Endothelial cell of umbilical vein (primary cell): ENCODE measurements around the gene CMTM3. TPM values are rescaled to one million over a fixed set of nuclear protein-coding genes. Genes with fewer than 3 reads are reported as not detected.

ENCODE experiments used
- BruUV-seq: library from RNA; stranded (reverse); fragments of 400-500 nt; replicated peaks from 2 replicates; lab custom pipeline; 2021; lab: Mats Ljungman, UMichigan
- CTCF ChIA-PET: fragments of 300-600, 350-600 bp; sonication (Branson Sonifier 250); formaldehyde crosslinking; loops from one replicate; lab custom pipeline; 2021; ENCODE audit warnings: antibody characterized with exemption, inconsistent platforms; lab: Charles Lee
- POLR2A ChIA-PET: fragments of 300-600, 350-600 bp; sonication (Branson Sonifier 250); formaldehyde crosslinking; loops from one replicate; lab custom pipeline; 2021; ENCODE audit warnings: antibody characterized with exemption, inconsistent platforms; lab: Charles Lee
- DNase-seq: peaks from one replicate; pipeline ENCODE4 v3.0.0-alpha.2; 2011; ENCODE audit warnings: low read depth, low spot score
- FAIRE-seq: peaks from 2 replicates; lab custom pipeline; 2011; peaks lifted over from hg19 to GRCh38; lab: Jason Lieb, UNC
- H2AFZ ChIP-seq: 2 replicates; pipeline ENCODE4 v1.6.0; 2012; ENCODE audit warnings: low read depth, low read length, control low read depth, inconsistent platforms
- H3K27ac ChIP-seq: 2 replicates; pipeline ENCODE4 v1.5.1; 2011; ENCODE audit warnings: low read depth, mild to moderate bottlenecking, control low read depth, low read length, moderate library complexity; ENCODE audit not compliant: insufficient read depth
- H3K27me3 ChIP-seq, 2 experiments: 2 replicates each; pipeline versions ENCODE4 v1.6.0 to v1.6.1; 2011; ENCODE audit warnings: low read length in 2 of 2, mixed read lengths in 1 of 2; ENCODE audit not compliant: control insufficient read depth in 2 of 2, insufficient read depth in 2 of 2
- H3K36me3 ChIP-seq, 2 experiments: 2 replicates in 1 of 2; 3 replicates in 1 of 2; pipeline ENCODE4 v1.5.1; 2011; ENCODE audit warnings: low read length in 2 of 2, mild to moderate bottlenecking in 1 of 2, moderate library complexity in 1 of 2; ENCODE audit not compliant: control insufficient read depth in 2 of 2, insufficient read depth in 2 of 2; ENCODE audit errors: extremely low read depth in 1 of 2
- H3K4me1 ChIP-seq: 3 replicates; pipeline ENCODE4 v1.5.1; 2011; ENCODE audit warnings: mild to moderate bottlenecking, low read length; ENCODE audit not compliant: control insufficient read depth, insufficient read depth; ENCODE audit errors: extremely low read depth
- H3K4me2 ChIP-seq: 2 replicates; pipeline ENCODE4 v1.6.1; 2011; ENCODE audit warnings: low read length, control low read depth, mixed read lengths; ENCODE audit not compliant: insufficient read depth
- H3K4me3 ChIP-seq, 3 experiments: fragments of 200-600 bp in 1 of 3; sonication (generic), shearing (Covaris generic) in 1 of 3; replicated peaks in 1 of 3; 2 replicates each; pipeline ENCODE4 v1.5.1; 2011 to 2016; ENCODE audit warnings: control low read depth in 3 of 3, low read length in 3 of 3, mild to moderate bottlenecking in 2 of 3, inconsistent platforms in 1 of 3, low read depth in 1 of 3, moderate library complexity in 1 of 3; ENCODE audit not compliant: insufficient read depth in 1 of 3
- H3K79me2 ChIP-seq: 2 replicates; pipeline ENCODE4 v1.6.0; 2012; ENCODE audit warnings: low read length, inconsistent platforms; ENCODE audit not compliant: control insufficient read depth, insufficient read depth
- H3K9ac ChIP-seq: replicated peaks from 2 replicates; pipeline ENCODE3; 2011; ENCODE audit warnings: low read length, control low read depth; ENCODE audit not compliant: insufficient read depth; ENCODE audit errors: extremely low read depth
- H3K9me1 ChIP-seq: replicated peaks from 3 replicates; pipeline ENCODE4 v1.6.0; 2011; ENCODE audit warnings: mild to moderate bottlenecking, low read length; ENCODE audit not compliant: control insufficient read depth, insufficient read depth; ENCODE audit errors: extremely low read depth
- H3K9me3 ChIP-seq: replicated peaks from 2 replicates; pipeline ENCODE4 v1.5.1; 2012; ENCODE audit warnings: low read length, inconsistent platforms; ENCODE audit not compliant: control insufficient read depth, insufficient read depth
- H4K20me1 ChIP-seq: replicated peaks from 2 replicates; pipeline ENCODE3; 2011; ENCODE audit warnings: mild to moderate bottlenecking, low read length; ENCODE audit not compliant: control insufficient read depth, insufficient read depth; ENCODE audit errors: extremely low read depth
- CTCF ChIP-seq, 2 donors: IDR thresholded peaks; 1 replicate in 1 of 2; 2 replicates in 1 of 2; pipeline ENCODE4 v1.5.1; 2011; ENCODE audit warnings: low read length in 2 of 2, mild to moderate bottlenecking in 2 of 2, moderate library complexity in 2 of 2, control low read depth in 1 of 2, inconsistent platforms in 1 of 2, low read depth in 1 of 2; ENCODE audit not compliant: insufficient read depth in 1 of 2; ENCODE audit errors: extremely low read depth in 1 of 2
- FOS ChIP-seq: IDR thresholded peaks from 2 replicates; pipeline ENCODE4 v1.6.1; 2011; ENCODE audit warnings: mild to moderate bottlenecking, low read length, moderate library complexity, borderline replicate concordance; ENCODE audit not compliant: insufficient read depth
- GATA2 ChIP-seq: IDR thresholded peaks from 2 replicates; pipeline ENCODE4 v1.7.0; 2011; ENCODE audit warnings: low read depth, mild to moderate bottlenecking, moderate library complexity, mixed read lengths, low read length; ENCODE audit not compliant: insufficient read length, insufficient read depth
- JUN ChIP-seq: IDR thresholded peaks from 2 replicates; pipeline ENCODE4 v1.6.1; 2011; ENCODE audit warnings: borderline replicate concordance, low read depth; ENCODE audit not compliant: insufficient read length, insufficient read depth
- MYC ChIP-seq: IDR thresholded peaks from one replicate; pipeline ENCODE4 v1.6.1; 2011; ENCODE audit warnings: mild to moderate bottlenecking, low read depth, low read length
- POLR2A ChIP-seq: IDR thresholded peaks from 2 replicates; pipeline ENCODE4 v1.6.1; 2012; ENCODE audit warnings: low read depth, mild to moderate bottlenecking, control low read depth, low read length
- POLR2AphosphoS5 ChIP-seq: IDR thresholded peaks from 2 replicates; pipeline ENCODE4 v1.6.1; 2012; ENCODE audit warnings: low read depth, mild to moderate bottlenecking, control low read depth, low read length, moderate library complexity; ENCODE audit not compliant: insufficient read depth
- dilution Hi-C: fragments of 300-500 bp; cut with MboI; formaldehyde crosslinking; loops from one replicate; pipeline ENCODE4 v1.15.0; 2019; ENCODE audit warnings: low sequenced_read_pairs; ENCODE audit not compliant: extremely low pct_ligation_motif_present
- intact Hi-C: fragments of 100-400 bp; cut with micrococcal nuclease; formaldehyde crosslinking; loops from one replicate; pipeline ENCODE4 v1.10.0; 2022
- polyA plus RNA-seq, 4 experiments: library from polyadenylated mRNA; depleted of rRNA in 3 of 4; stranded (reverse) in 3 of 4; unstranded in 1 of 4; fragments of >200 nt; gene quantifications; 2 replicates each; pipeline versions ENCODE4 v1.2.1 to v1.2.3, GENCODE V29; 2011 to 2012; ENCODE audit warnings: missing spikeins in 1 of 4
- total RNA-seq: library from RNA; stranded (reverse); gene quantifications from 2 replicates; pipeline ENCODE4 v1.2.3, GENCODE V29; 2021

CMTM3 gene
- total and polyA plus RNA-seq, 2 donors (not counting 3 experiments of a cell fraction or from before 2014, with no cell fraction given): 83.6 to 86.2 TPM

DNA sequence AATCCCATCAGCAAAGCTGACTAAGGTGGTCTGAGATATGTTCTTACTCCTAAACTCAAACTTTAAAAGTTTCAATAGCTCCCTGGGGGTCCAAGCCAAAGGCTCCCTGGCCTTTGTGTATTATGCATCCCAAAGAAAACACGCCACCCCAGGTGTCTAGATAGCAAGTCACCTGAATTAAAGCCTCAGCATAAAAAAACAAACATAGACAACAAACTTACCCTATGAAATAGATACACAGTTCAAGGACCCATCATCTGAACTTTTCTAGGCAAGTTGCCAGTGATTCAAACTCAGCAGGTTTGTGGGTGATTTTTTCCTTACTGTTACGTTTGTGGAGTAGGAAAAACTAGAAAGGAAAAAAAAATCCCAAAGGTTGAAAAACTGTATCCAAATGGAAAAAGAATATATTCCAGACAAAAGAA is 12.5 kb downstream of the CMTM3 start:
- dilution Hi-C loops (no loop called here), intact Hi-C loops (no loop called here)
- H3K4me3 ChIP-seq: no peak overlapping the region
- DNase-seq (no peak), FAIRE-seq (no peak)
- no peaks in the 10 kb centered on the region for H4K20me1 ChIP-seq
- ChIA-PET CTCF (interaction anchor here (1.1 to 3.0 kb wide), 4 partner anchors 9 to 251 kb away, joined by 3 to 52 read pairs (median 20); no protein-coding TSS in a partner anchor), POLR2A (interaction anchor here (0.6 kb wide), 1 partner anchor 125 kb away, joined by 5 read pairs; no protein-coding TSS in a partner anchor)
- no peak overlapping the region for H3K27ac ChIP-seq
- H3K79me2 ChIP-seq: no peaks in the 10 kb centered on the region
- peaks cover 9 to 12% of the 10 kb centered on the region in 2 experiments for H3K36me3 ChIP-seq
- no peaks in the 10 kb centered on the region for H3K27me3 ChIP-seq
- H3K4me1 ChIP-seq: peaks cover 20% of the 10 kb centered on the region
- no peak overlapping the region for H3K4me2 ChIP-seq
- H3K9me1 ChIP-seq: no peaks in the 10 kb centered on the region
- no peaks in the 10 kb centered on the region for H3K9me3 ChIP-seq
- TF ChIP-seq JUN: no peak
- TF ChIP-seq CTCF (IDR thresholded peaks at IDR 0.05; ENCODE audit: extremely low read depth in 1 of 2, insufficient read depth in 1 of 2, low read depth in 1 of 2, low read length in 2 of 2): no peak
- no peak for TF ChIP-seq MYC
- no peak for TF ChIP-seq POLR2AphosphoS5
- TF ChIP-seq GATA2: no peak
- TF ChIP-seq POLR2A: no peak
- no peak for TF ChIP-seq FOS
- no peak overlapping the region for H2AFZ ChIP-seq
- no peak overlapping the region for H3K9ac ChIP-seq
- no TSS peak for BruUV-seq
